ENCODE measurements around the gene FGFRL1. TPM values are rescaled to one million over a fixed set of nuclear protein-coding genes. Genes with fewer than 3 reads are reported as not detected.
A peak's percentile ranks its signal among the peaks of the same experiment; 100 is the strongest.
"Not testable (repeated sequence)": the region's sequence is repeated elsewhere in the genome, so short reads cannot be mapped to it uniquely, and the experiment has no call there.

FGFRL1 gene
- total RNA-seq, 2 donors from 2014 or later, result 38.7 to 50.4 TPM

DNA sequence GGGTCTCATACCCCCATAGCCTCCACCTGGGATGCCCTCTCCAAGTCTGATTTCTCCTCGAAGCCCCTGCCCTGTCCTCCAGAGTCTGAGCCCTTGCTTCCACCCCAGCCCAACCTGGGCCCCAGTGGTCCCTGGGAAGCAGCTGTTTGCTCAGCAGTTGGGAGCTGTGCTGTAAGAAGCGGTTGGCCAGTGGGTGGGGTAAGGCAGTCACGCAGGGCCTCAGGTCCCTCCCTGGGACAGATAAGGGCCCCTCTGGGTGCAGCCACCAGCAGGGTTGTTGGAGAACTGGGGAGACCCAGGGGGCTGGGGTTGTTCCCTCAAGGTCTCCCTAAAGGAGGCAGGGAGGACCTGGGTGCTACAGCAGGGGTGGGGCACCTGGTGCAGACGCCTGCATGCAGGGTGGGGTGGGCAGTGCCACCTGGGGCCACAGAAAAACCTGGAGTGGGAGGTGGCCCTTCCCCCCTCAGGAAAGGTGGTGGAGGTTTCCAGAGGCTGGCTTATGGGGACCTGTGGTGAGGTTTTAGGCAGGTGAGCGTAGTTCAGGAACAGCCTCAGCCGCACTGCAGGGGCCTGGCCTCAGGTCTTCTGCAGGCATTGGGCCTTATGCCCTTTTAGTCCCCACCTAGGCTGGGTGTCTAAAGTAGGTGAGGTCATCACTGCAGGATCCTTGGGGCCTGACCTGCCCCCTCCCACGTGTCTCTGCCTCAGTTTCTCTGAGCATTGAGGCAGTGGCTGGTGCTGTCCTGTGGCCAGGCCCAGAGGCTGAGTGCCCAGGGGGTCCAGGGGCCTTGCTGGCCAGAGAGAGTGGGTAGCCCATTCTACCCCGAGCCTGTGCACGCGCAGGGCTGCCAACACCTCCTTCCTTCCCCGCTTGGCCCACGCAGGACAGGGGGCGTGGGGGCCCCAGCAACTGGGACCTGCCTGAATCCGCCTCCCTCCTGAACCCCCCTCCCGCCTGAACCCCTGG lies 15.1 kb upstream of the FGFRL1 start:
- no peak for DNase-seq
- 81 to 82% methylated on average over 11 to 15 of the region's 15 CpGs for WGBS, 2 donors
- no peaks in the 10 kb centered on the region for H3K9me3 ChIP-seq
- no peak overlapping the region for H3K27ac ChIP-seq
- intact Hi-C loops (cut with DNase I), result no loop called here
- ATAC-seq, result no peak
- H3K4me1 ChIP-seq, result peaks cover 43% of the 10 kb centered on the region
- H3K27me3 ChIP-seq, result peaks cover 0 to 20% of the 10 kb centered on the region in 2 donors
- TF ChIP-seq, protein P1, sequence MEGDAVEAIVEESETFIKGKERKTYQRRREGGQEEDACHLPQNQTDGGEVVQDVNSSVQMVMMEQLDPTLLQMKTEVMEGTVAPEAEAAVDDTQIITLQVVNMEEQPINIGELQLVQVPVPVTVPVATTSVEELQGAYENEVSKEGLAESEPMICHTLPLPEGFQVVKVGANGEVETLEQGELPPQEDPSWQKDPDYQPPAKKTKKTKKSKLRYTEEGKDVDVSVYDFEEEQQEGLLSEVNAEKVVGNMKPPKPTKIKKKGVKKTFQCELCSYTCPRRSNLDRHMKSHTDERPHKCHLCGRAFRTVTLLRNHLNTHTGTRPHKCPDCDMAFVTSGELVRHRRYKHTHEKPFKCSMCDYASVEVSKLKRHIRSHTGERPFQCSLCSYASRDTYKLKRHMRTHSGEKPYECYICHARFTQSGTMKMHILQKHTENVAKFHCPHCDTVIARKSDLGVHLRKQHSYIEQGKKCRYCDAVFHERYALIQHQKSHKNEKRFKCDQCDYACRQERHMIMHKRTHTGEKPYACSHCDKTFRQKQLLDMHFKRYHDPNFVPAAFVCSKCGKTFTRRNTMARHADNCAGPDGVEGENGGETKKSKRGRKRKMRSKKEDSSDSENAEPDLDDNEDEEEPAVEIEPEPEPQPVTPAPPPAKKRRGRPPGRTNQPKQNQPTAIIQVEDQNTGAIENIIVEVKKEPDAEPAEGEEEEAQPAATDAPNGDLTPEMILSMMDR (IDR thresholded peaks at IDR 0.05), result no peak
- H3K4me3 ChIP-seq, result no peak overlapping the region
- no peaks in the 10 kb centered on the region for H3K36me3 ChIP-seq (replicated peaks in 1 of 2; ENCODE audit: insufficient read depth in 1 of 2, low read depth in 2 of 2)

GRCh38 chr4:996997-997374 lies 14.4 kb upstream of the FGFRL1 start:
- DNase-seq (peak in 1 of 4 donors; percentile 14), ATAC-seq (no peak)
- no peak overlapping the region for H3K4me3 ChIP-seq
- H3K4me1 ChIP-seq, result peaks cover 41% of the 10 kb centered on the region
- no peaks in the 10 kb centered on the region for H3K9me3 ChIP-seq
- H3K36me3 ChIP-seq (replicated peaks in 1 of 2; ENCODE audit: insufficient read depth in 1 of 2, low read depth in 2 of 2), result no peaks in the 10 kb centered on the region
- 22 to 36% methylated on average over 2 to 14 of the region's 25 CpGs for WGBS, 2 donors
- intact Hi-C loops (cut with DNase I), result no loop called here
- H3K27me3 ChIP-seq, result peaks cover 0 to 27% of the 10 kb centered on the region in 2 donors
- TF ChIP-seq, protein P1 (IDR thresholded peaks at IDR 0.05), result no peak
- no peak for TF ChIP-seq POLR2A (IDR thresholded peaks at IDR 0.05)
- no peak overlapping the region for H3K27ac ChIP-seq

GRCh38 chr4:997375-998071 lies 13.9 kb upstream of the FGFRL1 start:
- no peak for ATAC-seq
- Histone ChIP-seq H3K4me3 (no peak overlapping the region), H3K27me3 (peaks cover 0 to 32% of the 10 kb centered on the region in 2 donors), H3K36me3 (replicated peaks in 1 of 2; ENCODE audit: insufficient read depth in 1 of 2, low read depth in 2 of 2) (no peaks in the 10 kb centered on the region), H3K9me3 (no peaks in the 10 kb centered on the region), H3K27ac (no peak overlapping the region), H3K4me1 (peaks cover 41% of the 10 kb centered on the region)
- peak in 2 of 4 donors; percentile 45 to 52 for DNase-seq
- TF ChIP-seq, protein P1 (IDR thresholded peaks at IDR 0.05), result no peak
- no peak for TF ChIP-seq POLR2A (IDR thresholded peaks at IDR 0.05)
- WGBS, 2 donors, result 5 to 33% methylated on average over 4 to 35 of the region's 68 CpGs
- intact Hi-C loops (cut with DNase I), result no loop called here

DNA sequence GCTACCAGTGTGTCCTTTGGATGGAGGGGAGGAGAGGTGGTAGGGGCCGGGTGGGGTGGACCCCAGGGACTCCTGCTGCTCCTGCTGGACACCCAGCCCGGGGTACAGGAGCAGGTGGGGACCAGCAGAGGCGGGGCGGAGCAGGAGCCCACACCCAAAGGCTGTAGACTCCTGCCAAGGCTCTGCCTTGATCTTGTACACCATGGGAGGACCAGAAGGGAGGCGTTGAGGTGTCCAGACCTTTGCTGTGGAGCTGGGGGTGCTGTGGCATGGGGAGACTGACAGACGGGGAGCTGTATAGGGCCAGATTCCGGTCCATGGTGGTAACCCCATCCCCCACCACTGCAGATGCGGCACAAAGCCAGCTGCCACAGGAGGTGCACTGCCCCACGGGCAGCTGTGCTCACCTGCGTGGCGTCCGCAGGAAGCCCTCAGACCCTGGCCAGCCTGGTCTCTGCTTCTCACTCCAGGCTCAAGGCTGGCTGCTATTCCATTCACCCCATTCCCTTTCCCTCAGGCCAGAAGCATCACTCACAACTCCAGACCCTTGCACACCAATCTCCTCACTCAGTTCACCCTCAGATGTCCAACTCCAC lies 13.2 kb upstream of the FGFRL1 start:
- Histone ChIP-seq H3K9me3 (no peaks in the 10 kb centered on the region), H3K36me3 (replicated peaks in 1 of 2; ENCODE audit: insufficient read depth in 1 of 2, low read depth in 2 of 2) (no peaks in the 10 kb centered on the region), H3K27ac (no peak overlapping the region), H3K4me3 (no peak overlapping the region), H3K4me1 (peaks cover 41% of the 10 kb centered on the region), H3K27me3 (peaks cover 0 to 36% of the 10 kb centered on the region in 2 donors)
- WGBS, 2 donors, result 13 to 44% methylated on average over 5 to 12 of the region's 12 CpGs
- ATAC-seq, result no peak
- TF ChIP-seq, protein P1 (IDR thresholded peaks at IDR 0.05), result no peak
- no peak for TF ChIP-seq POLR2A (IDR thresholded peaks at IDR 0.05)
- intact Hi-C loops (cut with DNase I), result no loop called here
- DNase-seq, result peak in 2 of 4 donors; percentile 11 to 21

DNA sequence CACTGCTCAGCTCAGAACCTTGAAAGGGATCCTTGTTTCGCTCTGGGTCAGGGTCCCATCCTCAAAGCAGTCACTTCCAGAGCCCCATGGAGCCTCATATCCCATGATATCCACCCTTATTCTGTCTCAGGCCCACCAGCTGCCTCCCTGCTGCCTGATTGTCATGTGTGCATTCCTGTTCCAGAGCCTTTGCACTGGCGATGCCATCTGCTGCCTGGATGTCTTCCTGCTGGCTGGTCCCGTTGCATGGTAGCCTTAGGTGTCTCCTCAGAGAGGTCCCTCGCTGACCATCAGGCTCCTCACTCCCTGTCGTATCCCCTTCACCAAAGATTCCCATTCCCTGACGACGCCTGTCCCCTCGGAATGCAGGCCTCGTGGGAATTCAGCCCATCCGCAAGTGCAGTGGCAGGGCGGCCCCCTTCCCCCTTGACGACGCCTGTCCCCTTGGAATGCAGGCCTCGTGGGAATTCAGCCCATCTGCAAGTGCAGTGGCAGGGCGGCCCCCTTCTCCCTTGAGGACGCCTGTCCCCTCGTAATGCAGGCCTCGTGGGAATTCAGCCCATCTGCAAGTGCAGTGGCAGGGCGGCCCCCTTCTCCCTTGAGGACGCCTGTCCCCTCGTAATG lies 12.1 kb upstream of the FGFRL1 start:
- H3K27ac ChIP-seq; intact Hi-C loops (cut with DNase I); ATAC-seq; H3K9me3 ChIP-seq; H3K4me3 ChIP-seq; DNase-seq; H3K36me3 ChIP-seq (replicated peaks in 1 of 2; ENCODE audit: insufficient read depth in 1 of 2, low read depth in 2 of 2): not testable (repeated sequence)
- Histone ChIP-seq H3K27me3 (peaks cover 0 to 36% of the 10 kb centered on the region in 2 donors), H3K4me1 (peaks cover 37% of the 10 kb centered on the region)
- WGBS, 2 donors, result 42 to 52% methylated on average over 13 to 15 of the region's 21 CpGs
